Tibial nerve (tissue), 3 donors: ENCODE results near the gene GRAP.

Experiments
- POLR2A ChIP-seq, 2 donors: fragments of 450-650 bp; IDR thresholded peaks; one replicate each; pipeline ENCODE4 v1.6.1; 2017; ENCODE audit warnings: antibody characterized with exemption in 2 of 2, mild to moderate bottlenecking in 2 of 2, moderate library complexity in 2 of 2
- TF ChIP-seq, protein P1 (sequence below), 5 experiments: fragments of 200-600 bp in 3 of 5; fragments of 450-650 bp in 2 of 5; sonication (generic) in 3 of 5; IDR thresholded peaks; one replicate each; pipeline ENCODE4 v1.5.1; 2016 to 2019; ENCODE audit warnings: antibody characterized with exemption in 5 of 5, mild to moderate bottlenecking in 3 of 5, moderate library complexity in 2 of 5

DNA sequence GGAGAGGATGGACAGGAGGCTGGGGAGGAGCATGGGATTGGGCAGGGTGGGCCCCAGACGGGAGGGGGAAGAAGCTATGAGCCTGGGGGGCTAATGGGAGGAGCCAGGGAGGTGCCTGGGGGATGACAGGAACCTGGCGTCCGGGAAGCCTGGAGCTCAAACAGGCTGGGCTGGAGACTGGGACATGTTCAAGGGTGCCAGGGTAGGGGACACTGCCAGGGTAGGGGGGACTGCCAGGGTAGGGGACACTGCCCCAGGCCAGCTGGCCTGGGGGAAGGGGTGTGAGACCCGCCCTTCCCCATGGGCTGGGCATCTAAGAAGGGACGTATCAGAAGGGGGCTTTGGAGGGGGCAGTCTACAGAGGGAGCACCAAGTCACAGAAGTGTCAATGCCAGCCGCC lies 35.2 kb downstream of the GRAP start:
- TF ChIP-seq, protein P1, sequence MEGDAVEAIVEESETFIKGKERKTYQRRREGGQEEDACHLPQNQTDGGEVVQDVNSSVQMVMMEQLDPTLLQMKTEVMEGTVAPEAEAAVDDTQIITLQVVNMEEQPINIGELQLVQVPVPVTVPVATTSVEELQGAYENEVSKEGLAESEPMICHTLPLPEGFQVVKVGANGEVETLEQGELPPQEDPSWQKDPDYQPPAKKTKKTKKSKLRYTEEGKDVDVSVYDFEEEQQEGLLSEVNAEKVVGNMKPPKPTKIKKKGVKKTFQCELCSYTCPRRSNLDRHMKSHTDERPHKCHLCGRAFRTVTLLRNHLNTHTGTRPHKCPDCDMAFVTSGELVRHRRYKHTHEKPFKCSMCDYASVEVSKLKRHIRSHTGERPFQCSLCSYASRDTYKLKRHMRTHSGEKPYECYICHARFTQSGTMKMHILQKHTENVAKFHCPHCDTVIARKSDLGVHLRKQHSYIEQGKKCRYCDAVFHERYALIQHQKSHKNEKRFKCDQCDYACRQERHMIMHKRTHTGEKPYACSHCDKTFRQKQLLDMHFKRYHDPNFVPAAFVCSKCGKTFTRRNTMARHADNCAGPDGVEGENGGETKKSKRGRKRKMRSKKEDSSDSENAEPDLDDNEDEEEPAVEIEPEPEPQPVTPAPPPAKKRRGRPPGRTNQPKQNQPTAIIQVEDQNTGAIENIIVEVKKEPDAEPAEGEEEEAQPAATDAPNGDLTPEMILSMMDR (IDR thresholded peaks at IDR 0.05), result no peak
- no peak for TF ChIP-seq POLR2A (IDR thresholded peaks at IDR 0.05)
